Activated B cell treated with CpG ODN at 0.5 μM for 24 hours (primary cell): ENCODE results near the gene PCDHGC3. TPM values are rescaled to one million over a fixed set of nuclear protein-coding genes. Genes with fewer than 3 reads are reported as not detected.

Source experiments
- ATAC-seq: fragments of 200-7000 bp; cut with Tn5 transposase; one replicate; pipeline ENCODE4 v1.10.0; 2021; ENCODE audit warnings: low read depth, mild to moderate bottlenecking, moderate library complexity
- CTCF ChIA-PET: fragments of 350-600 bp; sonication (Branson Sonifier 250); formaldehyde crosslinking; loops from one replicate; lab custom pipeline; 2021; ENCODE audit warnings: antibody characterized with exemption; lab: Charles Lee
- POLR2A ChIA-PET: fragments of 350-600 bp; sonication (Branson Sonifier 250); formaldehyde crosslinking; loops from one replicate; lab custom pipeline; 2021; ENCODE audit warnings: antibody characterized with exemption; lab: Charles Lee
- DNase-seq: peaks from one replicate; pipeline ENCODE4 v3.0.0; 2022
- H3K27ac Mint-ChIP-seq: one replicate; pipeline ENCODE4 v1.8.0; 2020; ENCODE audit warnings: mixed read lengths
- H3K27me3 Mint-ChIP-seq: one replicate; pipeline ENCODE4 v1.8.0; 2021; ENCODE audit warnings: mixed read lengths
- H3K36me3 Mint-ChIP-seq: one replicate; pipeline ENCODE4 v1.8.0; 2021; ENCODE audit warnings: low read depth, mixed read lengths
- H3K4me1 Mint-ChIP-seq: one replicate; pipeline ENCODE4 v1.8.0; 2021; ENCODE audit warnings: mixed read lengths
- H3K4me3 Mint-ChIP-seq: one replicate; pipeline ENCODE4 v1.8.0; 2020; ENCODE audit warnings: mild to moderate bottlenecking, mixed read lengths
- H3K9me3 Mint-ChIP-seq: one replicate; pipeline ENCODE4 v1.8.0; 2020; ENCODE audit warnings: mixed read lengths
- CTCF ChIP-seq: fragments of 200-600 bp; IDR thresholded peaks from one replicate; pipeline ENCODE4 v1.8.0; 2022; ENCODE audit warnings: antibody characterized with exemption, mild to moderate bottlenecking
- intact Hi-C: fragments of 100-400 bp; cut with micrococcal nuclease; formaldehyde crosslinking; loops from one replicate; pipeline ENCODE4 v1.15.1; 2024
- total RNA-seq: library from RNA; stranded (reverse); gene quantifications from 2 replicates; pipeline ENCODE4 v1.2.3, GENCODE V29; 2022

The PCDHGC3 gene
- total RNA-seq, 1 donor from 2014 or later: 3.3 TPM

- Mint-ChIP-seq H3K27ac (no peak overlapping the region), H3K36me3 (peaks cover 36% of the 10 kb centered on the region), H3K4me3 (no peak overlapping the region), H3K27me3 (no peaks in the 10 kb centered on the region), H3K4me1 (peaks cover 26% of the 10 kb centered on the region), H3K9me3 (no peaks in the 10 kb centered on the region)
- DNase-seq (peak; percentile 50), ATAC-seq (peak; percentile 88)
- ChIA-PET POLR2A (interaction anchor here (1.0 to 1.5 kb wide), 2 partner anchors 17 to 49 kb away, joined by 3 to 4 read pairs; partner anchors contain the start of gene PCDHGC3), CTCF (interaction anchor here (0.8 to 6.5 kb wide), 19 partner anchors 11 to 211 kb away, joined by 3 to 59 read pairs (median 5); partner anchors contain the start of genes PCDHGA10, PCDHGA11, PCDHGA12 and PCDHGB2)
- peak; percentile 98 for TF ChIP-seq CTCF
- intact Hi-C loops: loop anchor here (1.0 kb wide), 5 partner anchors 11 to 113 kb away; partner anchors contain the start of genes PCDHGA10, PCDHGA12, PCDHGB7 and PCDHGC3
Observed at GRCh38 chr5:141524604-141525597, 49.1 kb downstream of the PCDHGC3 start.

GRCh38 chr5:141525653-141526052 is 49.9 kb downstream of the PCDHGC3 start:
- CTCF ChIA-PET: interaction anchor here (1.2 to 6.5 kb wide), 8 partner anchors 12 to 128 kb away, joined by 5 to 59 read pairs (median 24); partner anchors contain the start of genes PCDHGA10, PCDHGA11, PCDHGA12 and PCDHGB5

GRCh38 chr5:141527426-141527825 is 51.7 kb downstream of the PCDHGC3 start:
- Mint-ChIP-seq H3K27ac (no peak overlapping the region), H3K36me3 (peaks cover 12% of the 10 kb centered on the region), H3K4me3 (no peak overlapping the region), H3K4me1 (peaks cover 17% of the 10 kb centered on the region), H3K27me3 (no peaks in the 10 kb centered on the region), H3K9me3 (no peaks in the 10 kb centered on the region)
- ChIA-PET CTCF (interaction anchor here (1.5 to 6.5 kb wide), 3 partner anchors 52 to 114 kb away, joined by 5 to 58 read pairs (median 7); partner anchors contain the start of genes PCDHGA10 and PCDHGA12), POLR2A (interaction anchor here (0.9 kb wide), 1 partner anchor 207 kb away, joined by 3 read pairs; the partner anchor contains the start of gene TAF7)
- no peak for TF ChIP-seq CTCF
- no peak for ATAC-seq
- intact Hi-C loops: no loop called here
- DNase-seq: no peak

More at GRCh38 chr5:141525653-141526052, 49.9 kb downstream of the PCDHGC3 start:
- ATAC-seq (no peak), DNase-seq (no peak)
- POLR2A ChIA-PET: no interaction called here
- Mint-ChIP-seq H3K4me3 (no peak overlapping the region), H3K27me3 (no peaks in the 10 kb centered on the region), H3K4me1 (peaks cover 26% of the 10 kb centered on the region), H3K27ac (no peak overlapping the region), H3K36me3 (peaks cover 28% of the 10 kb centered on the region), H3K9me3 (no peaks in the 10 kb centered on the region)
- intact Hi-C loops: no loop called here
- TF ChIP-seq CTCF: no peak

Other genes starting within 250 kb of the PCDHGC3 start
- not detected in 2 replicates for gene PCDHB15, start 230.6 kb upstream of the PCDHGC3 start, total RNA-seq
- gene SLC25A2, start 171.9 kb upstream of the PCDHGC3 start, total RNA-seq: 2.6 and 3.9 TPM in 2 replicates
- 86.7 and 87.3 TPM in 2 replicates for gene TAF7, start 155.2 kb upstream of the PCDHGC3 start, total RNA-seq
- 0.20 and 0.29 TPM in 2 replicates for gene PCDHGA1, start 145.5 kb upstream of the PCDHGC3 start, total RNA-seq
- 0.09 and 0.15 TPM in 2 replicates for gene PCDHGA2, start 137.2 kb upstream of the PCDHGC3 start, total RNA-seq
- 0.20 and 0.51 TPM in 2 replicates for gene PCDHGA3, start 132.1 kb upstream of the PCDHGC3 start, total RNA-seq
- 0.37 and 0.44 TPM in 2 replicates for gene PCDHGB1, start 125.9 kb upstream of the PCDHGC3 start, total RNA-seq
- 0.34 and 0.75 TPM in 2 replicates for gene PCDHGA4, start 120.9 kb upstream of the PCDHGC3 start, total RNA-seq
- 2.2 and 2.6 TPM in 2 replicates for gene PCDHGB2, start 116.0 kb upstream of the PCDHGC3 start, total RNA-seq
- 1.1 and 1.2 TPM in 2 replicates for gene PCDHGA5, start 111.8 kb upstream of the PCDHGC3 start, total RNA-seq
- 2.0 and 2.6 TPM in 2 replicates for gene PCDHGB3, start 105.7 kb upstream of the PCDHGC3 start, total RNA-seq
- gene PCDHGA6, start 102.1 kb upstream of the PCDHGC3 start, total RNA-seq: 1.8 and 2.3 TPM in 2 replicates
- gene PCDHGA7, start 93.2 kb upstream of the PCDHGC3 start, total RNA-seq: 1.3 and 1.6 TPM in 2 replicates
- gene PCDHGB4, start 88.3 kb upstream of the PCDHGC3 start, total RNA-seq: 0.91 and 1.2 TPM in 2 replicates
- gene PCDHGA8, start 83.3 kb upstream of the PCDHGC3 start, total RNA-seq: 0.54 and 0.69 TPM in 2 replicates
- 1.8 and 2.7 TPM in 2 replicates for gene PCDHGB5, start 78.0 kb upstream of the PCDHGC3 start, total RNA-seq
- 1.1 and 1.3 TPM in 2 replicates for gene PCDHGA9, start 73.2 kb upstream of the PCDHGC3 start, total RNA-seq
- gene PCDHGB6, start 67.9 kb upstream of the PCDHGC3 start, total RNA-seq: 1.2 and 1.6 TPM in 2 replicates
- gene PCDHGA10, start 63.0 kb upstream of the PCDHGC3 start, total RNA-seq: 1.2 and 1.3 TPM in 2 replicates
- gene PCDHGB7, start 58.3 kb upstream of the PCDHGC3 start, total RNA-seq: 1.2 and 1.4 TPM in 2 replicates
- 0.73 and 1.1 TPM in 2 replicates for gene PCDHGA11, start 54.9 kb upstream of the PCDHGC3 start, total RNA-seq
- gene PCDHGA12, start 45.5 kb upstream of the PCDHGC3 start, total RNA-seq: 1.3 and 1.6 TPM in 2 replicates
- 0.69 TPM in 2 replicates for gene PCDHGC4, start 9.1 kb downstream of the PCDHGC3 start, total RNA-seq
- 0.24 and 0.38 TPM in 2 replicates for gene PCDHGC5, start 13.1 kb downstream of the PCDHGC3 start, total RNA-seq
- 136 and 138 TPM in 2 replicates for gene DIAPH1, start 143.0 kb downstream of the PCDHGC3 start, total RNA-seq
- gene HDAC3, start 160.9 kb downstream of the PCDHGC3 start, total RNA-seq: 101 and 102 TPM in 2 replicates
- 16.8 and 18.9 TPM in 2 replicates for gene RELL2, start 161.0 kb downstream of the PCDHGC3 start, total RNA-seq
- gene FCHSD1, start 175.5 kb downstream of the PCDHGC3 start, total RNA-seq: 63.2 and 79.5 TPM in 2 replicates
- gene ARAP3, start 206.3 kb downstream of the PCDHGC3 start, total RNA-seq: 0.44 and 0.49 TPM in 2 replicates